IPS-11a (cell line): ENCODE results near the gene EIF4EBP3.
"Not testable (repeated sequence)": the region's sequence is repeated elsewhere in the genome, so short reads cannot be mapped to it uniquely, and the experiment has no call there.

Experiments used
- H3K4me3 ChIP-seq: one replicate; pipeline ENCODE4 v1.5.1; 2013; ENCODE audit warnings: low read depth, low read length, control low read depth

The EIF4EBP3 gene

DNA sequence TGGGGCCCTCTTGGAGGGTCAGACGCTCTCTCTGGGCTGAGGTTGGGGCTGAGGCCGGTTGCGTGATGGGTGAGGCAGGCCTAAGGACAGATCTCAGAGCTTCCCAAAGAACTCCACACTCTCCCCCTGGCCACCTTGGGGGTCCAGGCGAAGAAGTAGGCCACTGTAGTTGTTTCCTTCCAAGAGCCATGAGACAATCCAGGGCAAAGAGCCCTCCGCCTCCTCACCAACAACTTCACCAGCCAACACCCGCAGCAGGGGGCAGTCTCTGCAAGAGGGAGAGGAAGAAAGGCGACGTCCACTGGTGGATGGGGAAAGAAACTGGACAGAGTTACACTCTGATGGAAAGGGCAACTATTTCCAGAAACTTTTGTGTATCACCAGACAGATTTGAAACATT, 27.8 kb downstream of the EIF4EBP3 start:
- H3K4me3 ChIP-seq = no peak overlapping the region

DNA sequence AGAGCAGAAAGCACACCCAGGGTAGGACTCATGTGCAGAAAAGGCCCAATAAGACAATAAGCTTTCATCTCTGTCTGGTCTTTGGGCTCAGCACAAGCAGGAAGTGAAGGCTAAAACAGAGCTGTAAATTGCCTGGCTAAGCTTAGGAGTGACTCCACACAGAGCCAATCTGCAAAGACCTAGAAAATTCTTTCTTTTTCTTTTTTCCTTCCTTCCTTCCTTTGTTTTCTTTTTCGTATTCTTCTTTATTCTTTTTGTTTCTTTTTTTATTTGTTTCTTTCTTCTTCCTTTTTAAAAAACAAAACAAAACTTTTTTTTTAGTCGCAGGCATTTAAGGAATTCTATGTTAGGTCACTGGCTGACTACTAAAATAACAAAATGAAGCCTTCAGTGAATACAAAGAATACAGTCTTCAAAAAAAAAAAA, 29.3 kb downstream of the EIF4EBP3 start:
- no peak overlapping the region for H3K4me3 ChIP-seq

DNA sequence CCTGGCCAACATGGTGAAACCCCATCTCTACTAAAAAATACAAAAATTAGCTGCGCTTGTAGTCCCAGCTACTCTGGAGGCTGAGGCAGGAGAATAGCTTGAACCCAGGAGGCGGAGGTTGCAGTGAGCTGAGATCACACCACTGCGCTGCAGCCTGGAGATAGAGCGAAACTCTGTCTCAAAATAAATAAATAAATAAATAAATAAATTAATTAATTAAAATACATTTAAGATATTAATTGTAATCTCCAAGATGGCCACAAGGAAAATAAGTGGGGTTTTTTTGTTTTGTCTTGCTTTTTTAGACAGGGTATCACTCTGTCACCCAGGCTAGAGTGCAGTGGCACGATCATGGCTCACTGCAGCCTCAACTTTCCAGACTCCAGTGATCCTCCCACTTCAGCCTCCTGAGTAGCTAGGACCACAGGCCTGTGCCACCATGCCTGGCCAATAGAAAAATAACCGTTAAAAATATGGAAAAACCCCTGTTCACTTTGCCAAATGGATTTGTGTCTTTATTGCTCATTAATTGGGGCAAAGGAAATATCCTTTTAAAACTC, 31.8 kb downstream of the EIF4EBP3 start:
- H3K4me3 ChIP-seq = not testable (repeated sequence)

DNA sequence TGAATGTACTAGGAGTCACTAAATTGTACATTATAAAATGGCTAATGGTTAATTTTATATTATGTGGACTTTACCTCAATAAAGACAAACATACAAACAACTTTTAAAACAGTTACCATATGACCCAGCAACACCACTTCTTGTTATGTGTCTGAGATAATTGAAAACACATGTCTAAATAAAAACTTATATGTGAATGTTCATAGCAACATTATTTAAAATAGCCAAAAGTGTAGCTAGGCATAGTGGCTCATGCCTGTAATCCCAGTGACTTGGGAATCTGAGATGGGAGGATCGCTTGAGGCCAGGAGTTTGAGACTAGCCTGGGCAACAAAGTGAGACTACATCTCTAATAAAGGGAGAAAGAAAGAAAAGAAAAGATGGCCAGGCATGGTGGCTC, 40.0 kb downstream of the EIF4EBP3 start:
- H3K4me3 ChIP-seq = no peak overlapping the region

DNA sequence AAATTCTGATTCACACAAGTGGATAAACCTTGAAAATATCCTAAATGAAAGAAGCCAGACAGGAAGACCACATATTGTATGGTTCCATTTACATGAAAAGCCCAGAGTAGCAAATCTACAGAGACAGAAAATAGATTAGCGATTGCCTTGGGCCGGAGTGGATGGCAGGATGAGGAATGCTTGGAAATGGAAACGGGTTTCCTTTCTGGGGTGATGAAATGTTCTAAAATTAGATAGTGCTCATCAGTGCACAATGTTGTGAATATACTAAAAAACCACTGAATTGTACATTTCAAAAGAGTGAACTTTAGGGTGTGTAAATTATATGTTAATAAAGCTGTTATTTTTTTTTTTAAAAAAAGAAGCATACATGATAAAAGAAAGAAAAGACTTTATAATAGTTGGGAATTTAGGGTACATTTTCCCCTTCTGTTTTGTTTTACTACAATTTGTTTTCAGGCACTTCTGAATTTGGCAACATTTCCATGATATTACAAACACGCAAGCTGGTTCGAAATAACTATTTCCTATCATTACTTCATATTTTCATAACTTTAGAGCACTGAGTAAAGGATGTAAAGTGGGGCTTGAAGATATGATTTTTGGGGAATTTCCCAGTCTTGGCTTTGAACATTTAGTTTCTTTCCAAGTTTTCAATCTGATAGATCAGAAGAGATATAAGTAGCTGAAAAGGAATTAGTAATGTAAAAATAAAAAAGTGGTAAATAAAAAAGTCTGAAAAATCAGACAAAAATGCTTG, 41.0 kb downstream of the EIF4EBP3 start:
- H3K4me3 ChIP-seq = no peak overlapping the region

DNA sequence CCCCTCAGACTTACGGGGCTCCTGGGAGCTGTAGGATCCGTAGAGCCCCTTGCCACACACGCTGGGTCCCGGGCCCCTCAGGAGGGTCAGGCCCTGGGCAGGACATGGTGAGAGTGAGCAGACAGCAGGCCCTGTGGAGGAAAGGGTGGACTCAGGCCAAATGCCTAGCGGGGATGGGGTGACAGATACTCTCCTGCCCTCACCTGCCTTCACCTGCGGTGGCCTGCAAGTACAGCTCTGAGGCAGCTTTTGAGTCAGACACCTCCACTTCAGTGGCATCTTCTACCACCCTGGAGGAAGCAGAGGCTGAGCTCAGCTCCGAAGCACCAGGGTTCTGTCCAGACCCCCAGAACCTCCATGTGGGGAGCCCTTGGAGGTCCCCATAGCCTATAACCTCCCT, 43.4 kb downstream of the EIF4EBP3 start:
- no peak overlapping the region for H3K4me3 ChIP-seq

DNA sequence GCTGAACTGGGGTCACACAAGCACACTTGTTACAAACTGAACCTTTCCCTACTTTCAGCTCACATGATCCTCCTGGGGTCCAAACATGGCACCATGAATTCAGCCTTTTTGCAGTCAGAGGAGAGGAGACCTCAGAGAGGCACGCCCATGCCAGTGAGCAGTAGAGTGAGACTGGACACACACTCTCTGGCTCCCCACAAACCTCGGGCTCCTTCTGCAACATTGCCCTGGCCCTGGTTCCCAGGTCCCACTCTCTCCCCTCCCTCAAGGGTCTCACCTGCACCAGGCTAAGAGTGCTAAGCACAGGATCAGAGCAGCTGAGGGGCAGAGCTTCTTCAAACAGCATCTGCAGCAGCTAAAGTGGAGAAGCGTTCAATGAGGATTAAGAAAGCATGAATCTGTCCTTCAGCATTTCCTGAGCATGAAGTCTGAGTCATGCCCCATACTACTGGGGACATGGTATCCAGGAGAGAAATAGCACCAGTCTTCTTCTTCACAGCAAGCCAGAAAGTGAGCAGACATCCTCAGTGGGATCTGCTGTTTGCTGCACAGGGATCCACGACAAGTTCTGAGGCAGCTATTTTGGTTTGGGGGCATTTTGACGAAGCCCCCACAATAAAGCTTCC, 44.4 kb downstream of the EIF4EBP3 start:
- no peak overlapping the region for H3K4me3 ChIP-seq

DNA sequence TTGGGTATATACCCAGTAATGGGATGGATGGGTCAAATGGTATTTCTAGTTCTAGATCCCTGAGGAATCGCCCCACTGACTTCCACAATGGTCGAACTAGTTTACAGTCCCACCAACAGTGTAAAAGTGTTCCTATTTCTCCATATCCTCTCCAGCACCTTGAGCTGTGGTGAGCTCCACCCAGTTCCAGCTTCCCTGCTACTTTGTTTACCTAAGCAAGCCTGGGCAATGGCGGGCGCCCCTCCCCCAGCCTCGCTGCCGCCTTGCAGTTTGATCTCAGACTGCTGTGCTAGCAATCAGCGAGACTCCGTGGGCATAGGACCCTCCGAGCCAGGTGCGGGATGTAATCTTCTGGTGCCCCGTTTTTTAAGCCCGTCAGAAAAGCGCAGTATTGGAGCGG, 45.6 kb downstream of the EIF4EBP3 start:
- not testable (repeated sequence) for H3K4me3 ChIP-seq

DNA sequence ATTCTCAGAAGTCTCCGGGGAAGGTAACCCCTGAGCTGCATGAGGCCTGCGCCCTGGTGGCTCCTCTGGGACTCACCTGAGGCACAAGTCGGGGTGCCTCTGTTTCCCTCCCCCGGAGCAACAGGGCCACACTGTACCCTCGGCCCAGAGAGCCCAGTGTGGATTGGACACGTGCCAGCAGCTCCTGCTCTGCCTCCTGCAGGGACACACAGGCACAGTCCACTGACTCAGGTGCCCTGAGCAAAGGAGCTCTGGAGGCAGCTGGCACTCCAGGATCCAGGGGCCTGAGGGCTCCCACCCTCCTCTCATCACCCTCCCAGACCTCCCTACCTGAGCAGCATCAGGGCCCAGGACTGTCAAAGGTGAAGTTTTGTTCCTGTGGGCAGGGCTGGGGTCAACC, 46.7 kb downstream of the EIF4EBP3 start:
- H3K4me3 ChIP-seq = no peak overlapping the region

DNA sequence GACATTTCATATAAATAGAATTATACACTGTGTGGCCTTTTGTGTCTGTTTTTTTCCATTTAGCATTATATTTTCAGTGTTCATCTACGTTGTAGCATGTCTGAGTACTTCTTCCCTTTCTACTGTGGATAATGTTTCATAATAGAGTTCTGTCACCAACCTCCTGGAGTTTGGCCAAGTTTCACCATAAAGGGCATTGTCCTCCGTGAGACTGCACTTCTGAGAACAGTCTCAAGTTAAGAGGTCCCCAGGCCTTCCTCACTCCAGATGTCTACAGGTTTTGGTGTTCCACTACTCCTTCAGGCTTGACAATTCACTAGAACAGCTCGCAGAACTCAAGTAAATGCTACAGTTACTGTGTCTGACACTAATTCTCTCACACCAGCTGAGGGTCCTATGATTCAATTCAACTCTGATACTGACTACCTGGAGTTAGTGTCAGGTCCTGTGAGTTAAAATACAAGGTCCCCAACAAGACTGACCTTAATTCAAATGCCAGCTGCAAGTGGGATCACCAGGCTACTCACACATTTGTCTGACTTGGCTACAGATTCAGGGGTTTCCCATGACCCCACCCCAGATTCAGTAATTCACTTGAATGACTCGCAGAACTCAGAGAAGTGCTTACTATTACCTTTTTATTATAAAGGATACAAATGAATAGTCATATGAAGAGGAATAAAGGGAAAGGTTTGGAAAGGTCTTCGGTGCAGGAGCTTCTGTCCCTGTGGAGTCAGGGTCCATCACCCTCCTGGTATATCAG, 48.3 kb downstream of the EIF4EBP3 start:
- no peak overlapping the region for H3K4me3 ChIP-seq

DNA sequence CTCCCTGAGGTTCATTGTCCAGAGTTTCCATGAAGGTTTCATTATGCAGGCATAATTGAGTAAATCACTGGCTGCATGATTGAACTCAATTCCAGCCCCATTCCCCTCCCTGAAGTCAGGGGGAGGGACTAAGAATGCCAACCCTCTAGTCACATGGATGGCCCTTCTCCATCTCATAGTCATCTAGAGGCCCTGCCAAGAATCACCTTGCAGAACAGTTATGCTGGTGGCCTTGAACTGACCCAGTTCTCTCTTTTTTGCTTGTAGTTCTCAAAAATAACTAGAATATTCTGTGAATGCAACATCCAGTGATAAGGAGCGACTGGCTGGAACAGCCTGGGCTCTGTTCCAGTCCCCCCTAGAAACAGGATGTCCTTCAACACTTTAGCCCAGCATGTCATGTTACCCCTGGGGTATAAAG, 48.9 kb downstream of the EIF4EBP3 start:
- no peak overlapping the region for H3K4me3 ChIP-seq

DNA sequence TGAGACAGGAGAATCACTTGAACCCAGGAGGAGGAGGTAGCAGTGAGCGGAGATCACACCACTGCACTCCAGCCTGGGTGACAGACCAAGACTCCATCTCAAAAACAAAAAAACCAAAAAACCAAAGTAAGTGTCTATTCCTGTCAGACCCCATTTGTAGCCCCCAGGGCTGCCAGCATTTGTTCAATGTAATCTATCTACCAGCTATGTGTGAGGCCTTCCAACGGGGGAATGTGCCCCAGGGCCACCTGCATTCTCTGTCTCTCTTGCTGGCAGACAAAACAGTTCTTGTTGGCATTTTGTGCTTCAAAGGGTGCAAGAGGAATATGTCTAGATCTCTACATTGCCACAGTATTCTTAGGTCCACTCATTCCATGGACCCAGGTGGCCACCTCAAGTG, 51.4 kb downstream of the EIF4EBP3 start:
- no peak overlapping the region for H3K4me3 ChIP-seq
